Mesenchymal stem cell (in vitro differentiated cells and primary cell): Measurements from ENCODE around the gene KDM5A.

Source experiments
- DNase-seq: peaks from one replicate; pipeline ENCODE4 v3.0.0-alpha.2; 2013
- H2AFZ ChIP-seq: one replicate; pipeline ENCODE4 v1.6.1; 2013; ENCODE audit warnings: low read depth, mild to moderate bottlenecking, control low read depth, inconsistent platforms, low read length, moderate library complexity
- H2AK5ac ChIP-seq: 2 replicates; pipeline ENCODE4 v1.6.1; 2013; ENCODE audit warnings: low read length, moderate library complexity, mild to moderate bottlenecking, inconsistent platforms; ENCODE audit not compliant: severe bottlenecking
- H2BK120ac ChIP-seq: one replicate; pipeline ENCODE4 v1.6.1; 2013; ENCODE audit warnings: low read depth, mild to moderate bottlenecking, inconsistent platforms, low read length, moderate library complexity
- H2BK12ac ChIP-seq, 2 experiments: one replicate each; pipeline ENCODE4 v1.6.1; 2013; ENCODE audit warnings: inconsistent platforms in 2 of 2, low read length in 2 of 2, mild to moderate bottlenecking in 2 of 2, moderate library complexity in 2 of 2, control low read depth in 1 of 2
- H2BK15ac ChIP-seq: one replicate; pipeline ENCODE4 v1.6.1; 2013; ENCODE audit warnings: mild to moderate bottlenecking, low read depth, inconsistent platforms; ENCODE audit not compliant: poor library complexity, severe bottlenecking
- H2BK5ac ChIP-seq: 2 replicates; pipeline ENCODE4 v1.6.1; 2013; ENCODE audit warnings: low read depth, mild to moderate bottlenecking, low read length, control low read depth, inconsistent platforms; ENCODE audit not compliant: poor library complexity, severe bottlenecking
- H3K14ac ChIP-seq, 2 experiments: one replicate each; pipeline ENCODE4 v1.6.1; 2013; ENCODE audit warnings: inconsistent platforms in 2 of 2, low read length in 2 of 2, control low read depth in 1 of 2, mild to moderate bottlenecking in 1 of 2, moderate library complexity in 1 of 2
- H3K18ac ChIP-seq, 2 experiments: one replicate each; pipeline ENCODE4 v1.6.1; 2013; ENCODE audit warnings: inconsistent platforms in 2 of 2, low read length in 2 of 2, control low read depth in 1 of 2, low read depth in 1 of 2, mild to moderate bottlenecking in 1 of 2
- H3K23ac ChIP-seq, 2 experiments: one replicate each; pipeline ENCODE4 v1.6.1; 2013; ENCODE audit warnings: inconsistent platforms in 2 of 2, low read length in 2 of 2, mild to moderate bottlenecking in 2 of 2, moderate library complexity in 2 of 2, control low read depth in 1 of 2
- H3K27ac ChIP-seq: 2 replicates; pipeline ENCODE4 v1.5.1; 2013; ENCODE audit warnings: mild to moderate bottlenecking, moderate library complexity, low read length, control low read depth, inconsistent platforms; ENCODE audit not compliant: poor library complexity, severe bottlenecking
- H3K27me3 ChIP-seq, 2 experiments: 2 replicates each; pipeline versions ENCODE4 v1.6.1 to v1.7.0; 2013; ENCODE audit warnings: low read length in 2 of 2, mild to moderate bottlenecking in 2 of 2, moderate library complexity in 2 of 2, control low read depth in 1 of 2, inconsistent platforms in 1 of 2; ENCODE audit not compliant: control insufficient read depth in 1 of 2, insufficient read depth in 1 of 2
- H3K36me3 ChIP-seq, 2 experiments: 2 replicates each; pipeline versions ENCODE4 v1.6.1 to v1.7.0; 2013; ENCODE audit warnings: low read length in 2 of 2, control low read depth in 1 of 2, inconsistent platforms in 1 of 2, low read depth in 1 of 2, mild to moderate bottlenecking in 1 of 2; ENCODE audit not compliant: insufficient read depth in 2 of 2, control insufficient read depth in 1 of 2
- H3K4ac ChIP-seq, 2 experiments: one replicate each; pipeline ENCODE4 v1.6.1; 2013; ENCODE audit warnings: inconsistent platforms in 2 of 2, low read length in 2 of 2, mild to moderate bottlenecking in 2 of 2, moderate library complexity in 2 of 2, control low read depth in 1 of 2, low read depth in 1 of 2
- H3K4me1 ChIP-seq: 2 replicates; pipeline ENCODE4 v1.6.1; 2013; ENCODE audit warnings: low read depth, low read length, control low read depth; ENCODE audit not compliant: control insufficient read depth, insufficient read depth
- H3K4me2 ChIP-seq: 2 replicates; pipeline ENCODE4 v1.6.1; 2013; ENCODE audit warnings: low read length, mild to moderate bottlenecking, inconsistent platforms; ENCODE audit not compliant: poor library complexity, severe bottlenecking
- H3K4me3 ChIP-seq, 2 experiments: 2 replicates each; pipeline versions ENCODE4 v1.5.1 to v1.7.0; 2013; ENCODE audit warnings: low read length in 2 of 2, mild to moderate bottlenecking in 2 of 2, control low read depth in 1 of 2, low read depth in 1 of 2; ENCODE audit not compliant: insufficient read depth in 1 of 2
- H3K79me1 ChIP-seq: replicated peaks from 2 replicates; pipeline ENCODE4 v1.6.1; 2013; ENCODE audit warnings: mild to moderate bottlenecking, control low read depth, low read length, inconsistent platforms; ENCODE audit not compliant: poor library complexity, severe bottlenecking
- H3K9ac ChIP-seq: 2 replicates; pipeline ENCODE4 v1.7.0; 2013; ENCODE audit warnings: mild to moderate bottlenecking, low read length, moderate library complexity
- H3K9me3 ChIP-seq: 2 replicates; pipeline ENCODE4 v1.7.0; 2013; ENCODE audit warnings: mild to moderate bottlenecking, low read length; ENCODE audit not compliant: control insufficient read depth
- H4K8ac ChIP-seq: one replicate; pipeline ENCODE4 v1.6.1; 2013; ENCODE audit warnings: inconsistent platforms, mild to moderate bottlenecking, low read length, moderate library complexity
- H4K91ac ChIP-seq: one replicate; pipeline ENCODE4 v1.6.1; 2013; ENCODE audit warnings: mild to moderate bottlenecking, low read length, inconsistent platforms
- WGBS: methylation state at CpG from one replicate; pipeline ENCODE4 v1.1.7; 2013; ENCODE audit warnings: mixed read lengths; 5-methylcytosine and 5-hydroxymethylcytosine counted together

Gene KDM5A

DNA sequence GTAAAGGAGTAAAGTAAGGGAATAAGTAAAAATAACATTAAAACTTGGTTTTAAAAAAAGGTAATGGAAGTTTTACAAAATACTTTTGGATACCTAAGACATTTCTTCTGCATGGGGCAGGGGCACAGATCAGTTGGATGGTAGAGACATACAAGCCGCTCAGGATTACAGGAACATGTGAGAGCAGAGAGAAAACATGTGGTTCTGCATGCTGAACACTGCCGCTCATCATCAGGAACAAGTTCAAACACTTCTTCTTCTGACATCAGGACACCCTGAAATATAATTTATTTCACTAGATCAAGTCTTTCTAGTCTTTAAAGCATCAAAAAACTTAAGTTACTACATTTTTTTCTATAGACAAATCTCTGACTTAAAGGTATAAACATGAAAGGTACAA is 65.6 kb downstream of the KDM5A start:
- no peak overlapping the region for H2AFZ ChIP-seq
- no peak overlapping the region for H2BK12ac ChIP-seq
- no peak overlapping the region for H3K14ac ChIP-seq
- no peak overlapping the region for H4K8ac ChIP-seq
- H4K91ac ChIP-seq = no peak overlapping the region
- H3K4me2 ChIP-seq = no peak overlapping the region
- no peak overlapping the region for H2BK5ac ChIP-seq
- H3K9me3 ChIP-seq = no peaks in the 10 kb centered on the region
- no peak overlapping the region for H3K9ac ChIP-seq
- DNase-seq = no peak
- 94% methylated on average over 2 of the region's 2 CpGs for WGBS
- no peak overlapping the region for H3K18ac ChIP-seq
- H3K79me1 ChIP-seq = peaks cover 21% of the 10 kb centered on the region
- H3K23ac ChIP-seq = no peak overlapping the region
- H3K36me3 ChIP-seq = peaks cover 23 to 95% of the 10 kb centered on the region in 2 experiments
- H3K27ac ChIP-seq = no peak overlapping the region
- no peak overlapping the region for H3K4ac ChIP-seq
- H3K4me1 ChIP-seq = no peaks in the 10 kb centered on the region
- H2BK15ac ChIP-seq = no peak overlapping the region
- no peak overlapping the region for H2BK120ac ChIP-seq
- no peaks in the 10 kb centered on the region for H3K27me3 ChIP-seq
- H3K4me3 ChIP-seq = no peak overlapping the region
- no peak overlapping the region for H2AK5ac ChIP-seq

GRCh38 chr12:321606-322326 is 67.4 kb downstream of the KDM5A start:
- no peak overlapping the region for H3K27ac ChIP-seq
- H2BK15ac ChIP-seq = no peak overlapping the region
- peaks cover 32% of the 10 kb centered on the region for H3K79me1 ChIP-seq
- no peak overlapping the region for H3K18ac ChIP-seq
- no peak overlapping the region for H3K9ac ChIP-seq
- no peak overlapping the region for H3K4ac ChIP-seq
- no peak overlapping the region for H2BK5ac ChIP-seq
- no peaks in the 10 kb centered on the region for H3K9me3 ChIP-seq
- no peak overlapping the region for H2AK5ac ChIP-seq
- H2BK12ac ChIP-seq = no peak overlapping the region
- no peak overlapping the region for H4K8ac ChIP-seq
- no peak overlapping the region for H2AFZ ChIP-seq
- no peak overlapping the region for H3K4me3 ChIP-seq
- peaks cover 26 to 96% of the 10 kb centered on the region in 2 experiments for H3K36me3 ChIP-seq
- H2BK120ac ChIP-seq = no peak overlapping the region
- no peak overlapping the region for H3K23ac ChIP-seq
- WGBS = 98% methylated on average over 1 of the region's 1 CpG
- DNase-seq = no peak
- no peak overlapping the region for H4K91ac ChIP-seq
- H3K14ac ChIP-seq = no peak overlapping the region
- no peak overlapping the region for H3K4me2 ChIP-seq
- no peaks in the 10 kb centered on the region for H3K27me3 ChIP-seq
- H3K4me1 ChIP-seq = no peaks in the 10 kb centered on the region

DNA sequence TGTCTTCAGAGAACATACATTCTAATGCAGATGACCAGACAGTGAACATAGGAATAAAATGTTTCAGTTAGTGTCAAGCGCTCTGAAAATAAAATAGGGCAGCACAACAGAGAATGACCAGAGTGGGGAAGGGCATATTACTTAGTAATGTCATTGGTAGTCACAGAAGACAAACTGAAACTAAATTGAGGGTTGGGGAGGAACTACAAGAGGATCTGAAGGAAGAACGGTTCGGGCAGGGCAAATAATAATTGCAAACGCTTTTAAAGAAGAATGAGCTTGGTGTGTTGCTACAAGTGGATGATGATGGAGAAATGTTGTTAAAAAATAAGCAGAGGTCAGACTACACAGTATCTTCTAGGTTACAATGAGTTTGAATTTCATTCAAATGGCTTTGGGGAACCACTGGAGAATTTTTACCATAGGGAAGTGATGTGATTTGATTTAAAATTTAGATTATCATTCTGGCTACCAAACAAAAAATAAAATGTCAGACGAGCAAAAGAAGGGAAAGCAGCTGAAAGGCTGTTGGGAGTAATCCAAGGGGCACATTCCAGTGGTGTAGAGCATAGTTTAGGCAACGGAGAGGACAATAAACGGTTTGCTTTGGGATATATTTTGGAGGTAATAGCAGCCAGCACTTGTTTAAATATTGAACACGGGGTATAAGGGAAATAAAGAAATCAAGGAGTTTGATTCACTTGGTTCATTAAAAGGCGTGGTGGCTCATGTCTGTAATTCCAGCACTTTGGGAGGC is 70.2 kb downstream of the KDM5A start:
- H3K14ac ChIP-seq = no peak overlapping the region
- H3K27ac ChIP-seq = no peak overlapping the region
- no peaks in the 10 kb centered on the region for H3K4me1 ChIP-seq
- no peaks in the 10 kb centered on the region for H3K27me3 ChIP-seq
- no peak overlapping the region for H3K9ac ChIP-seq
- no peak overlapping the region for H3K23ac ChIP-seq
- no peak for DNase-seq
- H3K4ac ChIP-seq = no peak overlapping the region
- H2BK120ac ChIP-seq = no peak overlapping the region
- H3K9me3 ChIP-seq = no peaks in the 10 kb centered on the region
- no peak overlapping the region for H2BK15ac ChIP-seq
- no peak overlapping the region for H3K4me3 ChIP-seq
- peaks cover 33% of the 10 kb centered on the region for H3K79me1 ChIP-seq
- no peak overlapping the region for H3K4me2 ChIP-seq
- H2AK5ac ChIP-seq = no peak overlapping the region
- no peak overlapping the region for H2AFZ ChIP-seq
- no peak overlapping the region for H3K18ac ChIP-seq
- peaks cover 23 to 99% of the 10 kb centered on the region in 2 experiments for H3K36me3 ChIP-seq
- no peak overlapping the region for H4K8ac ChIP-seq
- H2BK5ac ChIP-seq = no peak overlapping the region
- WGBS = 98% methylated on average over 9 of the region's 9 CpGs
- H4K91ac ChIP-seq = no peak overlapping the region
- no peak overlapping the region for H2BK12ac ChIP-seq

- no peak overlapping the region for H2BK12ac ChIP-seq
- no peaks in the 10 kb centered on the region for H3K9me3 ChIP-seq
- H3K18ac ChIP-seq = no peak overlapping the region
- 100% methylated on average over 2 of the region's 2 CpGs for WGBS
- H4K91ac ChIP-seq = no peak overlapping the region
- H3K14ac ChIP-seq = no peak overlapping the region
- H3K36me3 ChIP-seq = peaks cover 31 to 100% of the 10 kb centered on the region in 2 experiments
- DNase-seq = no peak
- H3K4me1 ChIP-seq = no peaks in the 10 kb centered on the region
- H3K27ac ChIP-seq = no peak overlapping the region
- no peaks in the 10 kb centered on the region for H3K27me3 ChIP-seq
- no peak overlapping the region for H2AFZ ChIP-seq
- no peak overlapping the region for H3K23ac ChIP-seq
- H3K79me1 ChIP-seq = peaks cover 14% of the 10 kb centered on the region
- no peak overlapping the region for H3K9ac ChIP-seq
- no peak overlapping the region for H2AK5ac ChIP-seq
- H2BK5ac ChIP-seq = no peak overlapping the region
- no peak overlapping the region for H2BK120ac ChIP-seq
- no peak overlapping the region for H4K8ac ChIP-seq
- no peak overlapping the region for H3K4me2 ChIP-seq
- no peak overlapping the region for H3K4me3 ChIP-seq
- H3K4ac ChIP-seq = no peak overlapping the region
- H2BK15ac ChIP-seq = no peak overlapping the region
Observed at GRCh38 chr12:308511-308910, 80.6 kb downstream of the KDM5A start.
